ENCODE measurements around the gene PCDHGC4. TPM values are rescaled to one million over a fixed set of nuclear protein-coding genes. Genes with fewer than 3 reads are reported as not detected.
A peak's percentile ranks its signal among the peaks of the same experiment; 100 is the strongest.

The PCDHGC4 gene
- total RNA-seq, 2 donors from 2014 or later, result not detected

GRCh38 chr5:141516672-141517025 lies 31.8 kb downstream of the PCDHGC4 start:
- peaks cover 25 to 47% of the 10 kb centered on the region in 2 donors for H3K36me3 Mint-ChIP-seq
- no peak overlapping the region for H3K27ac Mint-ChIP-seq
- no peak for DNase-seq (ENCODE audit: low spot score in 2 of 2)
- no peak for ATAC-seq
- H3K9me3 Mint-ChIP-seq, result no peaks in the 10 kb centered on the region

- DNase-seq (ENCODE audit: low spot score in 2 of 2) (no peak), ATAC-seq (no peak)
- Mint-ChIP-seq H3K36me3 (peaks cover 25 to 47% of the 10 kb centered on the region in 2 donors), H3K27ac (no peak overlapping the region), H3K9me3 (no peaks in the 10 kb centered on the region)
Observed at GRCh38 chr5:141517312-141517711, 32.5 kb downstream of the PCDHGC4 start.

- H3K9me3 Mint-ChIP-seq, result no peaks in the 10 kb centered on the region
- DNase-seq (ENCODE audit: low spot score in 2 of 2), result no peak
- ATAC-seq, result no peak
- peaks cover 25 to 43% of the 10 kb centered on the region in 2 donors for H3K36me3 Mint-ChIP-seq
- H3K27ac Mint-ChIP-seq, result no peak overlapping the region
Observed at GRCh38 chr5:141517880-141518617, 33.2 kb downstream of the PCDHGC4 start.

- Mint-ChIP-seq H3K9me3 (no peaks in the 10 kb centered on the region), H3K36me3 (peaks cover 25 to 39% of the 10 kb centered on the region in 2 donors), H3K27ac (no peak overlapping the region)
- no peak for DNase-seq (ENCODE audit: low spot score in 2 of 2)
- no peak for ATAC-seq
Observed at GRCh38 chr5:141518618-141519015, 33.8 kb downstream of the PCDHGC4 start.

- no peaks in the 10 kb centered on the region for H3K9me3 Mint-ChIP-seq
- DNase-seq (ENCODE audit: low spot score in 2 of 2) (no peak), ATAC-seq (no peak)
- H3K36me3 Mint-ChIP-seq, result peaks cover 34 to 43% of the 10 kb centered on the region in 2 donors
- peak overlapping the region in 1 of 2 donors; percentile 79 for H3K27ac Mint-ChIP-seq
Observed at GRCh38 chr5:141519605-141520565, 35.1 kb downstream of the PCDHGC4 start.

- Mint-ChIP-seq H3K9me3 (no peaks in the 10 kb centered on the region), H3K27ac (peak overlapping the region; percentile 13 to 79), H3K36me3 (peaks cover 28 to 36% of the 10 kb centered on the region in 2 donors)
- DNase-seq (ENCODE audit: low spot score in 2 of 2) (no peak), ATAC-seq (peak; percentile 82 to 85)
Observed at GRCh38 chr5:141521244-141521781, 36.5 kb downstream of the PCDHGC4 start.

GRCh38 chr5:141522301-141522700 lies 37.5 kb downstream of the PCDHGC4 start:
- Mint-ChIP-seq H3K9me3 (no peaks in the 10 kb centered on the region), H3K36me3 (peaks cover 21 to 36% of the 10 kb centered on the region in 2 donors), H3K27ac (peak overlapping the region in 1 of 2 donors; percentile 79)
- DNase-seq (ENCODE audit: low spot score in 2 of 2), result no peak
- ATAC-seq, result no peak

GRCh38 chr5:141523991-141524390 lies 39.2 kb downstream of the PCDHGC4 start:
- ATAC-seq (no peak), DNase-seq (ENCODE audit: low spot score in 2 of 2) (no peak)
- Mint-ChIP-seq H3K27ac (no peak overlapping the region), H3K36me3 (peaks cover 27 to 34% of the 10 kb centered on the region in 2 donors), H3K9me3 (no peaks in the 10 kb centered on the region)

GRCh38 chr5:141524604-141525597 lies 40.1 kb downstream of the PCDHGC4 start:
- DNase-seq (ENCODE audit: low spot score in 2 of 2) (peak in 1 of 2 donors; percentile 46), ATAC-seq (peak; percentile 57 to 61)
- Mint-ChIP-seq H3K9me3 (no peaks in the 10 kb centered on the region), H3K36me3 (peaks cover 23 to 30% of the 10 kb centered on the region in 2 donors), H3K27ac (peak overlapping the region in 1 of 2 donors; percentile 12)

- ATAC-seq (no peak), DNase-seq (ENCODE audit: low spot score in 2 of 2) (no peak)
- H3K27ac Mint-ChIP-seq, result peak overlapping the region; percentile 12 to 83
- peaks cover 22 to 23% of the 10 kb centered on the region in 2 donors for H3K36me3 Mint-ChIP-seq
- no peaks in the 10 kb centered on the region for H3K9me3 Mint-ChIP-seq
Observed at GRCh38 chr5:141525653-141526052, 40.8 kb downstream of the PCDHGC4 start.

GRCh38 chr5:141527426-141527825 lies 42.6 kb downstream of the PCDHGC4 start:
- H3K27ac Mint-ChIP-seq, result peak overlapping the region in 1 of 2 donors; percentile 61
- no peaks in the 10 kb centered on the region for H3K9me3 Mint-ChIP-seq
- ATAC-seq, result no peak
- H3K36me3 Mint-ChIP-seq, result peaks cover 13 to 15% of the 10 kb centered on the region in 2 donors
- no peak for DNase-seq (ENCODE audit: low spot score in 2 of 2)

- Mint-ChIP-seq H3K9me3 (no peaks in the 10 kb centered on the region), H3K36me3 (peaks cover 13 to 15% of the 10 kb centered on the region in 2 donors), H3K27ac (peak overlapping the region; percentile 3 to 12)
- ATAC-seq (no peak), DNase-seq (ENCODE audit: low spot score in 2 of 2) (no peak)
Observed at GRCh38 chr5:141528291-141528984, 43.6 kb downstream of the PCDHGC4 start.

- Mint-ChIP-seq H3K36me3 (peaks cover 14% of the 10 kb centered on the region in 2 donors), H3K27ac (peak overlapping the region; percentile 3 to 14), H3K9me3 (no peaks in the 10 kb centered on the region)
- DNase-seq (ENCODE audit: low spot score in 2 of 2), result no peak
- peak in 1 of 2 donors; percentile 23 for ATAC-seq
Observed at GRCh38 chr5:141529002-141529401, 44.2 kb downstream of the PCDHGC4 start.

GRCh38 chr5:141529873-141530272 lies 45.0 kb downstream of the PCDHGC4 start:
- DNase-seq (ENCODE audit: low spot score in 2 of 2) (no peak), ATAC-seq (no peak)
- H3K36me3 Mint-ChIP-seq, result peaks cover 12 to 17% of the 10 kb centered on the region in 2 donors
- no peak overlapping the region for H3K27ac Mint-ChIP-seq
- H3K9me3 Mint-ChIP-seq, result no peaks in the 10 kb centered on the region

- no peak for ATAC-seq
- no peaks in the 10 kb centered on the region for H3K9me3 Mint-ChIP-seq
- no peak overlapping the region for H3K27ac Mint-ChIP-seq
- peaks cover 12 to 26% of the 10 kb centered on the region in 2 donors for H3K36me3 Mint-ChIP-seq
- DNase-seq (ENCODE audit: low spot score in 2 of 2), result no peak
Observed at GRCh38 chr5:141532726-141533125, 47.9 kb downstream of the PCDHGC4 start.

Measured in activated naive CD4-positive, alpha-beta T cell treated with anti-CD3 and anti-CD28 coated beads, Interleukin-2, amount 50 U/mL, for 72 hours (primary cell).